CD14-positive monocyte (primary cell): ENCODE results near the gene OPN5. TPM values are rescaled to one million over a fixed set of nuclear protein-coding genes. Genes with fewer than 3 reads are reported as not detected.

Experiments used
- DNase-seq, 3 donors: peaks; one replicate each; pipeline ENCODE4 v3.0.0-alpha.2; 2011 to 2022
- H2AFZ ChIP-seq: 2 replicates; pipeline ENCODE4 v1.6.0; 2012; ENCODE audit warnings: mild to moderate bottlenecking, low read depth, low read length, inconsistent platforms; ENCODE audit not compliant: insufficient read depth, poor library complexity, severe bottlenecking
- H3K27ac ChIP-seq, 2 donors: 1 replicate in 1 of 2; 2 replicates in 1 of 2; pipeline ENCODE4 v1.5.1; 2012 to 2013; ENCODE audit warnings: low read length in 2 of 2, control low read depth in 1 of 2, inconsistent platforms in 1 of 2, low read depth in 1 of 2, mild to moderate bottlenecking in 1 of 2
- H3K27me3 ChIP-seq, 2 donors: one replicate each; pipeline versions ENCODE4 v1.6.0 to v1.6.1; 2011 to 2013; ENCODE audit warnings: low read length in 2 of 2; ENCODE audit not compliant: control insufficient read depth in 2 of 2, insufficient read depth in 2 of 2
- H3K36me3 ChIP-seq, 2 donors: replicated peaks in 1 of 2; 1 replicate in 1 of 2; 2 replicates in 1 of 2; pipeline versions ENCODE4 v1.5.1 to v1.6.1; 2012 to 2013; ENCODE audit warnings: low read length in 2 of 2, control low read depth in 1 of 2, inconsistent platforms in 1 of 2, mild to moderate bottlenecking in 1 of 2; ENCODE audit not compliant: insufficient read depth in 2 of 2, control insufficient read depth in 1 of 2
- H3K4me1 ChIP-seq, 2 donors: 1 replicate in 1 of 2; 2 replicates in 1 of 2; pipeline versions ENCODE4 v1.5.1 to v1.6.1; 2012 to 2013; ENCODE audit warnings: low read length in 2 of 2, control low read depth in 1 of 2, inconsistent platforms in 1 of 2, mild to moderate bottlenecking in 1 of 2, moderate library complexity in 1 of 2; ENCODE audit not compliant: insufficient read depth in 2 of 2, control insufficient read depth in 1 of 2
- H3K4me2 ChIP-seq: replicated peaks from 2 replicates; pipeline ENCODE3; 2012; ENCODE audit warnings: low read length, moderate library complexity, mild to moderate bottlenecking; ENCODE audit not compliant: poor library complexity, severe bottlenecking; ENCODE audit errors: extremely low read depth
- H3K4me3 ChIP-seq, 3 experiments: fragments of 200-600 bp in 1 of 3; sonication (generic) in 1 of 3; replicated peaks in 1 of 3; 1 replicate in 2 of 3; 2 replicates in 1 of 3; pipeline ENCODE4 v1.5.1; 2011 to 2013; ENCODE audit warnings: low read length in 3 of 3, mild to moderate bottlenecking in 3 of 3, control low read depth in 2 of 3, low read depth in 2 of 3, inconsistent platforms in 1 of 3, moderate library complexity in 1 of 3
- H3K79me2 ChIP-seq: 2 replicates; pipeline ENCODE4 v1.6.0; 2012; ENCODE audit warnings: mild to moderate bottlenecking, control low read depth, inconsistent platforms, low read length, moderate library complexity; ENCODE audit not compliant: insufficient read depth
- H3K9ac ChIP-seq: 2 replicates; pipeline ENCODE4 v1.6.0; 2017; ENCODE audit warnings: low read length, mild to moderate bottlenecking; ENCODE audit not compliant: insufficient read depth, poor library complexity, severe bottlenecking
- H3K9me3 ChIP-seq, 2 donors: replicated peaks in 1 of 2; 1 replicate in 1 of 2; 2 replicates in 1 of 2; pipeline versions ENCODE4 v1.5.1 to v1.6.1; 2012 to 2013; ENCODE audit warnings: low read length in 2 of 2, control low read depth in 1 of 2; ENCODE audit not compliant: control insufficient read depth in 1 of 2, insufficient read depth in 1 of 2
- H4K20me1 ChIP-seq: 2 replicates; pipeline ENCODE4 v1.6.0; 2012; ENCODE audit warnings: mild to moderate bottlenecking, low read length, control low read depth, moderate library complexity; ENCODE audit not compliant: insufficient read depth
- H3K27ac Mint-ChIP-seq, 7 donors: one replicate each; pipeline ENCODE4 v1.8.0; 2020; ENCODE audit warnings: mild to moderate bottlenecking in 7 of 7, mixed read lengths in 7 of 7, moderate library complexity in 6 of 7, inconsistent platforms in 2 of 7
- H3K27me3 Mint-ChIP-seq, 3 donors: one replicate each; pipeline ENCODE4 v1.8.0; 2021 to 2022; ENCODE audit warnings: low read depth in 3 of 3, mild to moderate bottlenecking in 3 of 3, mixed read lengths in 3 of 3, moderate library complexity in 3 of 3, inconsistent platforms in 1 of 3
- H3K36me3 Mint-ChIP-seq, 2 donors: one replicate each; pipeline ENCODE4 v1.8.0; 2020; ENCODE audit warnings: mixed read lengths in 2 of 2, inconsistent platforms in 1 of 2, mild to moderate bottlenecking in 1 of 2
- H3K4me1 Mint-ChIP-seq: one replicate; pipeline ENCODE4 v1.8.0; 2020; ENCODE audit warnings: mild to moderate bottlenecking, mixed read lengths
- H3K4me3 Mint-ChIP-seq, 2 donors: one replicate each; pipeline ENCODE4 v1.8.0; 2020; ENCODE audit warnings: mild to moderate bottlenecking in 2 of 2, mixed read lengths in 2 of 2, moderate library complexity in 1 of 2
- H3K9me3 Mint-ChIP-seq, 7 donors: one replicate each; pipeline ENCODE4 v1.8.0; 2020 to 2022; ENCODE audit warnings: mixed read lengths in 7 of 7, mild to moderate bottlenecking in 6 of 7, moderate library complexity in 6 of 7, inconsistent platforms in 2 of 7
- CTCF ChIP-seq: fragments of 200-600 bp; IDR thresholded peaks from one replicate; pipeline ENCODE4 v1.8.0; 2022; ENCODE audit warnings: antibody characterized with exemption, mild to moderate bottlenecking
- WGBS: methylation state at CpG from one replicate; pipeline ENCODE4 v1.1.5; 2013; ENCODE audit warnings: missing lambda C conversion rate; ENCODE audit not compliant: insufficient coverage; 5-methylcytosine and 5-hydroxymethylcytosine counted together
- intact Hi-C, 2 donors: fragments of 100-400 bp; cut with micrococcal nuclease; formaldehyde crosslinking; loops; one replicate each; pipeline versions ENCODE4 v1.15.0 to v1.15.1; 2023
- polyA plus RNA-seq, 3 donors: library from polyadenylated mRNA; depleted of rRNA in 1 of 3; unstranded in 2 of 3; stranded (reverse) in 1 of 3; fragments of 300-500 nt in 2 of 3; fragments of >200 nt in 1 of 3; fragmentation: Illumina TruSeq in 2 of 3; gene quantifications; 1 replicate in 2 of 3; 2 replicates in 1 of 3; pipeline ENCODE4 v1.2.3, GENCODE V29; 2012 to 2021

Gene OPN5
- polyA plus RNA-seq, 3 donors, result not detected

GRCh38 chr6:47832386-47833100, 50.7 kb downstream of the OPN5 start:
- H4K20me1 ChIP-seq, result no peaks in the 10 kb centered on the region

GRCh38 chr6:47834196-47834595, 52.4 kb downstream of the OPN5 start:
- Histone ChIP-seq H3K4me1 (no peaks in the 10 kb centered on the region), H4K20me1 (no peaks in the 10 kb centered on the region), H2AFZ (no peak overlapping the region), H3K27me3 (no peaks in the 10 kb centered on the region), H3K4me2 (no peak overlapping the region), H3K79me2 (no peaks in the 10 kb centered on the region), H3K9me3 (no peaks in the 10 kb centered on the region), H3K9ac (no peak overlapping the region), H3K27ac (no peak overlapping the region), H3K36me3 (no peaks in the 10 kb centered on the region), H3K4me3 (no peak overlapping the region)
- Mint-ChIP-seq H3K27me3 (no peaks in the 10 kb centered on the region), H3K9me3 (peaks cover 0 to 14% (median 2%) of the 10 kb centered on the region in 7 donors), H3K36me3 (no peaks in the 10 kb centered on the region), H3K4me3 (no peak overlapping the region), H3K27ac (no peak overlapping the region), H3K4me1 (no peaks in the 10 kb centered on the region)
- no peak for TF ChIP-seq CTCF
- DNase-seq, result no peak
- intact Hi-C loops, result no loop called here

More at GRCh38 chr6:47832386-47833100, 50.7 kb downstream of the OPN5 start:
- no peak overlapping the region for H3K4me3 Mint-ChIP-seq
- Histone ChIP-seq H3K27ac (no peak overlapping the region), H3K36me3 (no peaks in the 10 kb centered on the region), H2AFZ (no peak overlapping the region), H3K4me1 (no peaks in the 10 kb centered on the region), H3K4me2 (no peak overlapping the region), H3K9ac (no peak overlapping the region), H3K4me3 (no peak overlapping the region), H3K27me3 (no peaks in the 10 kb centered on the region), H3K9me3 (no peaks in the 10 kb centered on the region), H3K79me2 (no peaks in the 10 kb centered on the region)
- no peak overlapping the region for H3K27ac Mint-ChIP-seq
- peaks cover 0 to 12% (median 2%) of the 10 kb centered on the region in 7 donors for H3K9me3 Mint-ChIP-seq
- no CpG with 5 or more reads among the region's 2 CpGs for WGBS
- H3K27me3 Mint-ChIP-seq, result no peaks in the 10 kb centered on the region
- no peak for DNase-seq
- H3K36me3 Mint-ChIP-seq, result no peaks in the 10 kb centered on the region
- H3K4me1 Mint-ChIP-seq, result no peaks in the 10 kb centered on the region
- intact Hi-C loops, result no loop called here
- no peak for TF ChIP-seq CTCF
